ENCODE measurements around the gene IFNLR1.

DNA sequence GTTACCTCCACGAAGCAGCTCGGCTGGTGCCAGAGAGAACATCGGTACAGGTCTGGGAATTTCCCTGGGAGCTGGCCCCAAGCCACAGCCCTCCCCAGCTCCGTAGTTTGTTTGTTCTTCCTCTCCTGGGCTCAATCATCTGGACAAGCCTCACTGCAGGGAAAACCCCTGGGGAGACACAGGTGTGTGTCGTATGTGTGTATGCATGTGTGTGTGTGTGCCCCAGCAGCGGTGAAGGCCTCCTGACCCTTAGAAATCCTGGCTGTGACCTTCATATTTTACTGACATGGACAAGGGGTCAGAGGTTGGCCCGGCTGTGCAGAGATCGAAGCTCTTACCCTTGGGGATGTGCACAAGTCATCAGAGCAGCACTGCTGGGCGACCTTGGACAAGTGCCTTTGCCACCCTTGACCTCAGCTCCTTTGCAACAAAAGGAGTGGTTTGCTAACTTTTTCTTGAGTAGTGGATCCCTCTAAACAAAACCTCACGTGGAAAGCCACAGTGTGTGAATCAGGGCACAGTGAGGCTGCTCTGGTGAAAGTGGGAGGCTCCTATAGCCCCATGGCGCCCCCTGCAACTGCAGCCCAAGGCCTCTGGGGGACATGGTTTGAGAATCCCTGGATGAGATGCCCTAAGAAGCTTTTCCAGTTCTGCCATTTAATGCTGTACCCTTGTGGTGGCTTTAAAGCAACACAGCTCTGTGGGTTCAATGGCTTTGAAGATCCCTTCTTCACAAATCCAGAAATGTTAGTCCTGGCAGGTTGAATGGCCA lies 31.9 kb downstream of the IFNLR1 start:
- TF ChIP-seq GATA3 (IDR thresholded peaks at IDR 0.05; ENCODE audit: low read depth, low read length): no peak
- TF ChIP-seq GATA2 (IDR thresholded peaks at IDR 0.05; ENCODE audit: low read depth, low read length): no peak

Measured in SH-SY5Y (cell line).